WTC11 (cell line): ENCODE data around the gene CRYBB1.

Experiments used
- ESRRA ChIP-seq: sonication (generic); formaldehyde crosslinking; IDR thresholded peaks from 2 replicates; pipeline ENCODE4 v1.8.1; 2022; ENCODE audit warnings: mild to moderate bottlenecking, missing genetic modification reagents, borderline replicate concordance
- IRF2 ChIP-seq: sonication (generic); formaldehyde crosslinking; IDR thresholded peaks from 2 replicates; pipeline ENCODE4 v1.8.0; 2022; ENCODE audit warnings: low read depth, missing genetic modification reagents, borderline replicate concordance
- JUN ChIP-seq: sonication (generic); formaldehyde crosslinking; IDR thresholded peaks from 2 replicates; pipeline ENCODE4 v1.8.0; 2023; ENCODE audit warnings: mild to moderate bottlenecking, missing genetic modification reagents
- NR2C2 ChIP-seq: sonication (generic); formaldehyde crosslinking; IDR thresholded peaks from 2 replicates; pipeline ENCODE4 v1.8.0; 2022; ENCODE audit warnings: mild to moderate bottlenecking, missing genetic modification reagents
- PRDM15 ChIP-seq: sonication (generic); formaldehyde crosslinking; IDR thresholded peaks from 2 replicates; pipeline ENCODE4 v1.8.0; 2022; ENCODE audit warnings: missing genetic modification reagents
- TCF7 ChIP-seq: sonication (generic); formaldehyde crosslinking; IDR thresholded peaks from 2 replicates; pipeline ENCODE4 v1.8.0; 2022; ENCODE audit warnings: mild to moderate bottlenecking, low read depth, missing genetic modification reagents, moderate library complexity
- TF ChIP-seq, protein P1 (sequence below): fragments of 200-600 bp; IDR thresholded peaks from 2 replicates; pipeline ENCODE4 v1.8.0; 2022; ENCODE audit warnings: antibody characterized with exemption

GRCh38 chr22:26581026-26581425, 36.8 kb downstream of the CRYBB1 start:
- no peak for TF ChIP-seq PRDM15
- no peak for TF ChIP-seq NR2C2 (CRISPR knock-in tag)
- TF ChIP-seq, protein P1, sequence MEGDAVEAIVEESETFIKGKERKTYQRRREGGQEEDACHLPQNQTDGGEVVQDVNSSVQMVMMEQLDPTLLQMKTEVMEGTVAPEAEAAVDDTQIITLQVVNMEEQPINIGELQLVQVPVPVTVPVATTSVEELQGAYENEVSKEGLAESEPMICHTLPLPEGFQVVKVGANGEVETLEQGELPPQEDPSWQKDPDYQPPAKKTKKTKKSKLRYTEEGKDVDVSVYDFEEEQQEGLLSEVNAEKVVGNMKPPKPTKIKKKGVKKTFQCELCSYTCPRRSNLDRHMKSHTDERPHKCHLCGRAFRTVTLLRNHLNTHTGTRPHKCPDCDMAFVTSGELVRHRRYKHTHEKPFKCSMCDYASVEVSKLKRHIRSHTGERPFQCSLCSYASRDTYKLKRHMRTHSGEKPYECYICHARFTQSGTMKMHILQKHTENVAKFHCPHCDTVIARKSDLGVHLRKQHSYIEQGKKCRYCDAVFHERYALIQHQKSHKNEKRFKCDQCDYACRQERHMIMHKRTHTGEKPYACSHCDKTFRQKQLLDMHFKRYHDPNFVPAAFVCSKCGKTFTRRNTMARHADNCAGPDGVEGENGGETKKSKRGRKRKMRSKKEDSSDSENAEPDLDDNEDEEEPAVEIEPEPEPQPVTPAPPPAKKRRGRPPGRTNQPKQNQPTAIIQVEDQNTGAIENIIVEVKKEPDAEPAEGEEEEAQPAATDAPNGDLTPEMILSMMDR, result no peak
- TF ChIP-seq JUN (CRISPR knock-in tag), result no peak
- no peak for TF ChIP-seq IRF2
- no peak for TF ChIP-seq TCF7 (CRISPR knock-in tag)
- TF ChIP-seq ESRRA (CRISPR knock-in tag), result no peak
